Stimulated activated CD8-positive, alpha-beta memory T cell treated with anti-CD3 and anti-CD28 coated beads, Interleukin-4, amount 100 ng/mL, for 4 hours (primary cell): ENCODE measurements around the gene SDF4.
A peak's percentile ranks its signal among the peaks of the same experiment; 100 is the strongest.
"Not testable (repeated sequence)": the region's sequence is repeated elsewhere in the genome, so short reads cannot be mapped to it uniquely, and the experiment has no call there.

ENCODE experiments used
- DNase-seq, 2 donors: peaks; one replicate each; pipeline ENCODE4 v3.0.0-alpha.2; 2020; ENCODE audit warnings: low read depth in 2 of 2, low spot score in 1 of 2

The SDF4 gene

GRCh38 chr1:1259951-1260600 lies 28.3 kb upstream of the SDF4 start:
- DNase-seq, result no peak

GRCh38 chr1:1259540-1259939 lies 27.7 kb upstream of the SDF4 start:
- DNase-seq, result no peak

GRCh38 chr1:1259119-1259488 lies 27.3 kb upstream of the SDF4 start:
- DNase-seq, result no peak

- no peak for DNase-seq
These were observed 25.4 kb upstream of the SDF4 start for GRCh38 chr1:1256956-1257871.

- DNase-seq, result no peak
These were observed 23.8 kb upstream of the SDF4 start for GRCh38 chr1:1255611-1256010.

- no peak for DNase-seq
These were observed 23.3 kb upstream of the SDF4 start for GRCh38 chr1:1255078-1255477.

GRCh38 chr1:1254667-1254998 lies 22.8 kb upstream of the SDF4 start:
- DNase-seq, result no peak

GRCh38 chr1:1253972-1254666 lies 22.3 kb upstream of the SDF4 start:
- DNase-seq, result no peak

- DNase-seq, result no peak
These were observed 21.5 kb upstream of the SDF4 start for GRCh38 chr1:1253314-1253713.

GRCh38 chr1:1250786-1251284 lies 19.0 kb upstream of the SDF4 start:
- peak; percentile 47 to 72 for DNase-seq

- DNase-seq, result not testable (repeated sequence)
These were observed 16.5 kb upstream of the SDF4 start for GRCh38 chr1:1248009-1248913.

- no peak for DNase-seq
These were observed 15.6 kb upstream of the SDF4 start for GRCh38 chr1:1247341-1247913.

- no peak for DNase-seq
These were observed 15.0 kb upstream of the SDF4 start, which contains the start of gene C1QTNF12 for GRCh38 chr1:1246577-1247340. C1QTNF12 (minus strand) TSS chr1:1246722; CDS start chr1:1246690, 32 bp downstream.

- no peak for DNase-seq
These were observed 14.2 kb upstream of the SDF4 start for GRCh38 chr1:1245817-1246576.

- no peak for DNase-seq
These were observed 13.5 kb upstream of the SDF4 start for GRCh38 chr1:1245178-1245816.

GRCh38 chr1:1244192-1244811 lies 12.5 kb upstream of the SDF4 start:
- no peak for DNase-seq

GRCh38 chr1:1243807-1244191 lies 12.0 kb upstream of the SDF4 start:
- DNase-seq, result no peak

- DNase-seq, result no peak
These were observed 11.5 kb upstream of the SDF4 start for GRCh38 chr1:1243266-1243660.
